SJCRH30 (cell line): ENCODE data around the gene BLACAT1. TPM values are rescaled to one million over a fixed set of nuclear protein-coding genes. Genes with fewer than 3 reads are reported as not detected.

Experiments
- DNase-seq, 2 experiments: peaks; one replicate each; pipeline ENCODE4 v3.0.0-alpha.2; 2015 to 2020
- H3K27ac ChIP-seq: fragments of 250-450 bp; sonication (Bioruptor Pico); 2 replicates; pipeline ENCODE4 v1.5.1; 2020; ENCODE audit warnings: mild to moderate bottlenecking, moderate library complexity
- H3K27me3 ChIP-seq: fragments of 250-450 bp; sonication (Bioruptor Pico); 2 replicates; pipeline ENCODE4 v1.5.1; 2020; ENCODE audit warnings: mild to moderate bottlenecking, moderate library complexity
- H3K36me3 ChIP-seq: fragments of 250-450 bp; sonication (Bioruptor Pico); 2 replicates; pipeline ENCODE4 v1.5.1; 2020; ENCODE audit warnings: mild to moderate bottlenecking, moderate library complexity
- H3K4me1 ChIP-seq: fragments of 250-450 bp; sonication (Bioruptor Pico); 2 replicates; pipeline ENCODE4 v1.5.1; 2020; ENCODE audit warnings: mild to moderate bottlenecking, moderate library complexity
- H3K4me3 ChIP-seq: fragments of 250-450 bp; sonication (Bioruptor Pico); 2 replicates; pipeline ENCODE4 v1.5.1; 2020; ENCODE audit warnings: mild to moderate bottlenecking, moderate library complexity
- H3K9me3 ChIP-seq: fragments of 250-450 bp; sonication (Bioruptor Pico); replicated peaks from 2 replicates; pipeline ENCODE4 v1.5.1; 2020; ENCODE audit warnings: mild to moderate bottlenecking, moderate library complexity
- total RNA-seq: library from RNA; depleted of rRNA; stranded (reverse); fragments of >200 nt; shearing (Covaris generic); gene quantifications from 2 replicates; pipeline ENCODE4 v1.2.3, GENCODE V29; 2014; rRNA removed

The BLACAT1 gene
- 1.1 and 1.4 TPM in 2 replicates for total RNA-seq

- no peaks in the 10 kb centered on the region for H3K9me3 ChIP-seq
Measured at GRCh38 chr1:205455581-205456382, at the start of gene BLACAT1. TSS of gene BLACAT1 (minus strand) at chr1:205456045.

GRCh38 chr1:205505076-205505729 lies 49.4 kb upstream of the BLACAT1 start:
- H3K27me3 ChIP-seq = peaks cover 19% of the 10 kb centered on the region
- no peak for DNase-seq
- peaks cover 2% of the 10 kb centered on the region; the same call in 1 of the 2 replicates for H3K4me1 ChIP-seq
- H3K27ac ChIP-seq = no peak overlapping the region
- H3K4me3 ChIP-seq = peak overlapping the region; percentile 56
- no peaks in the 10 kb centered on the region for H3K9me3 ChIP-seq
- no peaks in the 10 kb centered on the region for H3K36me3 ChIP-seq

More at GRCh38 chr1:205455581-205456382, at the start of gene BLACAT1:
- DNase-seq = no peak
- H3K4me1 ChIP-seq = peaks cover 7% of the 10 kb centered on the region
- no peaks in the 10 kb centered on the region for H3K36me3 ChIP-seq
- H3K27me3 ChIP-seq = peaks cover 48% of the 10 kb centered on the region
- no peak within 1 kb of the TSS for H3K27ac ChIP-seq
- peak within 1 kb of the TSS; percentile 44 for H3K4me3 ChIP-seq

DNA sequence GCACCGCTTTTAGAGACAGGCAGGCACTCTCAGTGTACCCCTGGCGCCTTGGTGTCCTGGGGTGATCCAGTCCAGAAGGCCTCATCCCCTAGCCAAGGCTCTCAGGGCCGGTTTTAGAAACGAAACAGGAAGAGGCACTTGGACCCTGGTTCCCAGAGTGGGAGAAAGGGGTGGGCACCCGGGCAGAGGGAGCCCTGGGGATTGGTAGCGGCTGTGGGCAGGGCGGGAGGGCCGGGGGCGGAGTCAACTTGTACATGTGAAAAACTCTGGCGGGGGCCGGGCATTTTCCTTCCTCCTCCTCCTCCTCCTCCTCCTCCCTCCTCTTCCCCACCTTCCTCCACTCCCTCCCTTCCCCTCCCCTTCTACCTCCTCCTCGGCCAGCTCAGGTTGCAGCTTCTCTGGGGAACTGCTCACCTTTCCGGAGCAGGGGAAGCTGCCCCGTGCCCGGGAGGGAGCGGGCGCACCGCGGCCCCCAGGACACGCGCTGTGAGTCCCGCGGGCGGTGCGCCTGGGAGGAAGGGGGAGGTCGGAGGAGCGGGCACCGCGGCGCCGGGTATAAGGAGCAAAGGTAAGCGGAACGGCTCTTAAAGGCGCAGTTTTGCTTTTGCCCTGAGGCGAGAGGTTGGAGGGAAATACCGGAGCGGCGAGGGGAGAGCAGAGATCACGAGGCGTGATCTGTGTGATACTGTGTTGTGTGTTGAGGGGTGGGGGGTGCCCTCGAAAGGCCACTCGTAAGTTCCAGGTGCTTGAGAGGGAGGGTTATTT lies 48.6 kb upstream of the BLACAT1 start, which contains the start of gene CDK18:
CDK18 (plus strand) TSS at position 359 of the 765 bp plus-strand sequence. CDS start 18,499 bp downstream, outside the sequence.
- Histone ChIP-seq H3K4me3 (peak within 1 kb of the TSS; percentile 56), H3K4me1 (peaks cover 2% of the 10 kb centered on the region; the same call in 1 of the 2 replicates), H3K36me3 (no peaks in the 10 kb centered on the region), H3K27ac (no peak within 1 kb of the TSS), H3K27me3 (peaks cover 19% of the 10 kb centered on the region), H3K9me3 (no peaks in the 10 kb centered on the region)
- DNase-seq = peak; percentile 60 to 69

GRCh38 chr1:205502992-205503391 lies 47.1 kb upstream of the BLACAT1 start:
- H3K27ac ChIP-seq = no peak overlapping the region
- no peaks in the 10 kb centered on the region for H3K9me3 ChIP-seq
- H3K4me3 ChIP-seq = no peak overlapping the region
- H3K27me3 ChIP-seq = peaks cover 19% of the 10 kb centered on the region
- H3K36me3 ChIP-seq = no peaks in the 10 kb centered on the region
- no peak for DNase-seq
- H3K4me1 ChIP-seq = peaks cover 2% of the 10 kb centered on the region; the same call in 1 of the 2 replicates

- Histone ChIP-seq H3K4me1 (peaks cover 2% of the 10 kb centered on the region; the same call in 1 of the 2 replicates), H3K4me3 (no peak overlapping the region), H3K9me3 (no peaks in the 10 kb centered on the region), H3K36me3 (no peaks in the 10 kb centered on the region), H3K27ac (no peak overlapping the region), H3K27me3 (peaks cover 19% of the 10 kb centered on the region)
- DNase-seq = no peak
Measured at GRCh38 chr1:205502111-205502810, 46.4 kb upstream of the BLACAT1 start.

DNA sequence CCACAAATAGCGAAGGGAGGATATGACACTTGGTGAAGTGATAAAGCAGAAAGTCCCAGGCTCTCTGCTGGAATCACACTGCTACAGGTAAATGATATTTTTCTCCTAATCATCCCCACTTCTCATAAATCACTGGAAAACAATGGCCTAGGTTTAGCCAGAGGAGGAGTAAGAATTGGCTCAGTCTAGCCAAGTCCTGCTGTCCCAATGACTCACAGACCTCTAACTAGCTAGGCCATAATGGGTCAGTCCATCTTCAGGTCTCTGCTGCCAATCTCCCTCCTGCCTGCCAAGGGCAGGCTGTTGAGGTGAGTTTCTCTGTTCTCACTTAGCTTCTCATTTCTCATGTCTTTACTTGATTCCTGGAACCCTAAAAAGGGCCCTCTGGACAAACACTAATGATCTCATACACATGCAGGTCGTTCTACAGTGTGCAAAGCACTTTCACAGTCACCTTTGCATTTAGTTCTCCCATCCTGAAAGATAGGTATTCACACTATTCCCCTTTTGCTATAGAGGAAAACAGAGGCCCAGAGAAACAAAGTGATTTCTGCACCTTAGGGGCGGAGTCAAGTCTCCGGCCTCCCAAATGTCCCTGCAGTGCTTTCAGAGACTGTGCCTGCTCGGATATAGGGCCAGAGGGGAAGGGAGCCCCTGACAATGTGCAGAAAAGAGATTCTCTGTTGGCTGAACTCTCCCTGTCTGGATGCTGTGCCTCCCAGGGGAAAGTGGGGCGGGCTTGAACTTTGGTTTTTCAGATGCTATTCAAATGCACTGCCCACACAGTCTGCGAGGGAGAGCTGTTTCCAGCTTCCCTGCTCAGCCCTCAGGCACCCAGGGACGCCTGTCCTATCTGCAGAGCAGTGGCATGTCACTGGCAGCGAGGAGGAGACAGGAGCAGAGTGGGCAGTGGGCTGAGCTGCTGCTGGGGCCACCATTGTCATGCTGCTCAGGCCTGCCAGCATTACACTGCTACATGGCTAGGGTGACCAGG lies 44.7 kb upstream of the BLACAT1 start:
- Histone ChIP-seq H3K36me3 (no peaks in the 10 kb centered on the region), H3K27ac (no peak overlapping the region), H3K27me3 (peaks cover 20% of the 10 kb centered on the region), H3K4me1 (peaks cover 2% of the 10 kb centered on the region; the same call in 1 of the 2 replicates), H3K9me3 (no peaks in the 10 kb centered on the region), H3K4me3 (no peak overlapping the region)
- DNase-seq = no peak

DNA sequence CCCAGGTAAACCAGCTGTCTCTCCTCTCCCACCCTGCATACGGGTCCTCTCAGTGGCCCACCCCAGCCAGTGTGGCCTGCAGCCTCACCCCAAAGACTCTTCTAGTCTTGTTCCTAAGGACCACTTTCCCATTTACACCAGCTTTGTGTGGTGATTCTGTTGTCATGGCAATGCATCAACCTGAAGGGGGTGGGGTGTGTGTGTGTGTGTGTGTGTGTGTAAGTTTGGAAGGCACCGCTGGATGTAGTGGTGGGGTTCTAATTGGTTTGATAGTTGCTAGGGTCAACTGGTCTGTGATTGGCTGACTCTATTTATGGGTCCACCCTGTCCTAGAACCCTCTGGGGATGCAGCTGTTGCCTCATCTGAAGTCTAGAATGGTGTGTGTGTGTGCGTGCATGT lies 43.9 kb upstream of the BLACAT1 start:
- Histone ChIP-seq H3K4me3 (no peak overlapping the region), H3K27me3 (peaks cover 12% of the 10 kb centered on the region; the same call in 1 of the 2 replicates), H3K9me3 (no peaks in the 10 kb centered on the region), H3K27ac (no peak overlapping the region), H3K36me3 (no peaks in the 10 kb centered on the region), H3K4me1 (no peaks in the 10 kb centered on the region)
- no peak for DNase-seq

GRCh38 chr1:205497351-205497750 lies 41.5 kb upstream of the BLACAT1 start:
- Histone ChIP-seq H3K27me3 (0 out of 2 replicates have a peak, but pooled peaks cover 5% of the 10 kb centered on the region), H3K4me1 (peaks cover 13% of the 10 kb centered on the region), H3K27ac (no peak overlapping the region), H3K4me3 (no peak overlapping the region), H3K9me3 (no peaks in the 10 kb centered on the region), H3K36me3 (no peaks in the 10 kb centered on the region)
- no peak for DNase-seq

- Histone ChIP-seq H3K27me3 (0 out of 2 replicates have a peak, but pooled peaks cover 5% of the 10 kb centered on the region), H3K27ac (no peak overlapping the region), H3K9me3 (no peaks in the 10 kb centered on the region), H3K36me3 (no peaks in the 10 kb centered on the region), H3K4me3 (no peak overlapping the region), H3K4me1 (peaks cover 18% of the 10 kb centered on the region)
- DNase-seq = no peak
Measured at GRCh38 chr1:205496661-205497060, 40.8 kb upstream of the BLACAT1 start.

DNA sequence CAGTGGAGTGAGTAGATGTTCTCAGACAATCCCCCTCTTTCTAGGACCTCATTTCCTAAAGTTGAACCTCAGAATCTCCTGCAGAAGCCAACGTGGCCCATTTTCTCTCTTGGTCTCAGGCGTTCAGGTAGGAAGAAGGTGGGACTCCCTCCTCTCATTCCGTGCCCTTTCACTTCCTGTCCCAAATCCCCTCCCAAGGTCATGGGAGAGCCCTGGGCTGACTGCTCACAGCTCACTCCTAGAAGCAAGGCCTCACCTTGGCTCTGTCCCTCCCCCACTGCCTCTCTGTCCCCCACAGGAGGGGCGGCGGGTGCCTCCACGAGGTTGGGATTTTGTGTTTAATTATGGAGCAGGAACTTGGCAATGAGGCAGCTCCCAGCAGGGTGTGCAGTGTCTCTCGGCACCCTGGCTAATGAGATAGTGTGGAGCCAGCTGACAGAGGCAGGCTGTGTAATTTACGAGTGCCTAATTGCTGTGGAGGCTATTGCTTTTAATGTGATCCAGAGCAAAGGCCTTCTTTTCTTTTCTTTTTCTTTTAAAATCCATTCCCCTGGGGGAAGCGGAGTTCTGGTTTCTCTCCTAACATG lies 39.5 kb upstream of the BLACAT1 start:
- Histone ChIP-seq H3K9me3 (no peaks in the 10 kb centered on the region), H3K27me3 (0 out of 2 replicates have a peak, but pooled peaks cover 5% of the 10 kb centered on the region), H3K4me3 (no peak overlapping the region), H3K4me1 (peaks cover 18% of the 10 kb centered on the region), H3K27ac (no peak overlapping the region), H3K36me3 (no peaks in the 10 kb centered on the region)
- DNase-seq = no peak

- Histone ChIP-seq H3K36me3 (no peaks in the 10 kb centered on the region), H3K4me1 (peaks cover 18% of the 10 kb centered on the region), H3K27me3 (0 out of 2 replicates have a peak, but pooled peaks cover 7% of the 10 kb centered on the region), H3K27ac (no peak overlapping the region), H3K9me3 (no peaks in the 10 kb centered on the region), H3K4me3 (no peak overlapping the region)
- DNase-seq = no peak
Measured at GRCh38 chr1:205494115-205494514, 38.3 kb upstream of the BLACAT1 start.

DNA sequence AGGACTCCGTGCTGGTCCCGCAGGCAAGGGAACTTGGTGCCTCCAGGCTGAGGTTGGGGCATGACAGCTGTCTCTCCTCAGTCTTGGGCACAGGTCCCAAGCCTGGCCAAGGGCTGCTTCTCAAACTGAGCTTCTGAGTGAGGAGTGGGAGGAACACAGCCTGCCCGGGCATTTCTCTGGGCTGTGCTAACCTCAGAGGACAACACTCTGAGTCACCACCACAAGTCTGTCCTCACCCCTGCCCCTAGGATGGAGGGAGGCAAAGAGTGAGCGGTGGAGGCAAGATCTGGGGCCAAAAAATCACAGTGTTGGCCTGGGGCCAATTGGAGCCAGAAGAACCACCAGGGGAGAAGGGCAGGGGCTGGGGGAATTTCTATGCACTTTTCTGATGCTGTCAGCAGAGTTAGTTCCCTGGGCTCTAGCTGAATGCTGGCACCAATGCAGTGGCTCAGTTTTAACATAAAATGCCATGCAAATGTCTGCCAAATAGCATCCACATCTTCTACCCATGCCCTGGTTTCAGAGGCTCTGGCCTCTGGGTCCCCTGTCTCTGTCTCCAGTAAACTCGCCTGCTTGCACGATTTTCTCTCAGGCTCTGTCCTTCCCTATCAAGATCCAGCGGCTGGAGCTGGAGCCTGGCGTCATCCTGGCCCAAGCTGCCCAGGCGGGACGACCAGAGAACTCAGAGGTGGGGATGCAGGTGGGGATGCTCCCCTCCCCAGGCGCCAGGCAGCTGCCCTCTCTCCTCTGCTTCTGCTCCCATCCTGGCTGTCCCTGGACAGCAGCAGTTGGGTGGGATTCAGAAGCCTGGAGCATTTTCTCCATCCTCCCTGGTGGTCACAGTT lies 37.6 kb upstream of the BLACAT1 start:
- H3K4me3 ChIP-seq = no peak overlapping the region
- H3K27me3 ChIP-seq = 0 out of 2 replicates have a peak, but pooled peaks cover 11% of the 10 kb centered on the region
- peak; percentile 62 to 64 for DNase-seq
- no peak overlapping the region for H3K27ac ChIP-seq
- H3K36me3 ChIP-seq = no peaks in the 10 kb centered on the region
- no peaks in the 10 kb centered on the region for H3K9me3 ChIP-seq
- H3K4me1 ChIP-seq = peaks cover 18% of the 10 kb centered on the region
